Uterus (tissue), 4 donors: ENCODE measurements around the gene SYT13. TPM values are rescaled to one million over a fixed set of nuclear protein-coding genes. Genes with fewer than 3 reads are reported as not detected.

Experiments
- DNase-seq, 2 donors: peaks; one replicate each; pipeline ENCODE4 v3.0.0-alpha.2; 2019 to 2020
- H3K27ac ChIP-seq, 2 donors: fragments of 200-600 bp; sonication (generic); 1 replicate in 1 of 2; 2 replicates in 1 of 2; pipeline ENCODE4 v1.5.1; 2016 to 2018
- H3K27me3 ChIP-seq, 2 donors: fragments of 200-600 bp; sonication (generic); one replicate each; pipeline ENCODE4 v1.5.1; 2018 to 2019; ENCODE audit warnings: control low read depth in 1 of 2
- H3K36me3 ChIP-seq, 2 donors: fragments of 200-600 bp; sonication (generic); one replicate each; pipeline ENCODE4 v1.5.1; 2019; ENCODE audit warnings: control low read depth in 1 of 2
- H3K4me1 ChIP-seq, 2 donors: fragments of 200-600 bp; sonication (generic); one replicate each; pipeline ENCODE4 v1.5.1; 2018 to 2019; ENCODE audit warnings: control low read depth in 1 of 2
- H3K4me3 ChIP-seq, 2 donors: fragments of 200-600 bp; sonication (generic); 1 replicate in 1 of 2; 2 replicates in 1 of 2; pipeline ENCODE4 v1.5.1; 2018 to 2019; ENCODE audit warnings: mild to moderate bottlenecking in 1 of 2
- H3K9me3 ChIP-seq, 2 donors: fragments of 200-600 bp; sonication (generic); one replicate each; pipeline ENCODE4 v1.5.1; 2019; ENCODE audit warnings: control low read depth in 1 of 2
- CTCF ChIP-seq, 4 experiments: fragments of 200-600 bp in 2 of 4; fragments of 450-650 bp in 2 of 4; sonication (generic) in 2 of 4; IDR thresholded peaks; one replicate each; pipeline ENCODE4 v1.5.1; 2016 to 2019; ENCODE audit warnings: antibody characterized with exemption in 4 of 4, mild to moderate bottlenecking in 2 of 4, moderate library complexity in 1 of 4
- POLR2A ChIP-seq, 2 donors: fragments of 450-650 bp; IDR thresholded peaks; one replicate each; pipeline ENCODE4 v1.6.1; 2016; ENCODE audit warnings: antibody characterized with exemption in 2 of 2, mild to moderate bottlenecking in 1 of 2, moderate library complexity in 1 of 2
- intact Hi-C: fragments of 100-400 bp; cut with DNase I; formaldehyde crosslinking; loops from one replicate; pipeline ENCODE4 v1.15.1; 2023; ENCODE audit warnings: low total_unique reads
- total RNA-seq, 4 donors: library from RNA; depleted of rRNA in 3 of 4; stranded (reverse); fragments of >200 nt in 3 of 4; gene quantifications; one replicate each; pipeline versions ENCODE4 v1.1.0 to v1.2.4, GENCODE V29; 2014 to 2023
- donor health status: DM: yes; HTN: yes; CAD: no.

SYT13 gene
- total RNA-seq, 4 donors from 2014 or later: 4.9 TPM; not detected in 3

GRCh38 chr11:45269678-45270077 lies 16.5 kb downstream of the SYT13 start:
- no peak for TF ChIP-seq POLR2A (IDR thresholded peaks at IDR 0.05)
- TF ChIP-seq CTCF (IDR thresholded peaks at IDR 0.05): no peak
- H3K4me1 ChIP-seq: no peaks in the 10 kb centered on the region
- intact Hi-C loops: no loop called here

GRCh38 chr11:45267652-45268299 lies 18.4 kb downstream of the SYT13 start:
- Histone ChIP-seq H3K9me3 (no peaks in the 10 kb centered on the region), H3K4me3 (no peak overlapping the region), H3K27me3 (no peaks in the 10 kb centered on the region), H3K4me1 (no peaks in the 10 kb centered on the region), H3K27ac (no peak overlapping the region), H3K36me3 (no peaks in the 10 kb centered on the region)
- DNase-seq: no peak
- intact Hi-C loops: no loop called here
- no peak for TF ChIP-seq CTCF (IDR thresholded peaks at IDR 0.05)
- no peak for TF ChIP-seq POLR2A (IDR thresholded peaks at IDR 0.05)

More at GRCh38 chr11:45269678-45270077, 16.5 kb downstream of the SYT13 start:
- Histone ChIP-seq H3K27ac (no peak overlapping the region), H3K4me3 (no peak overlapping the region), H3K36me3 (no peaks in the 10 kb centered on the region), H3K9me3 (no peaks in the 10 kb centered on the region), H3K27me3 (no peaks in the 10 kb centered on the region)
- DNase-seq: no peak

GRCh38 chr11:45267052-45267451 lies 19.1 kb downstream of the SYT13 start:
- no peaks in the 10 kb centered on the region for H3K27me3 ChIP-seq

GRCh38 chr11:45266676-45267020 lies 19.5 kb downstream of the SYT13 start:
- DNase-seq: no peak
- Histone ChIP-seq H3K27ac (no peak overlapping the region), H3K27me3 (no peaks in the 10 kb centered on the region), H3K4me3 (no peak overlapping the region), H3K9me3 (no peaks in the 10 kb centered on the region), H3K4me1 (no peaks in the 10 kb centered on the region), H3K36me3 (no peaks in the 10 kb centered on the region)
- intact Hi-C loops: no loop called here
- no peak for TF ChIP-seq CTCF (IDR thresholded peaks at IDR 0.05)
- TF ChIP-seq POLR2A (IDR thresholded peaks at IDR 0.05): no peak

More at GRCh38 chr11:45267052-45267451, 19.1 kb downstream of the SYT13 start:
- no peak overlapping the region for H3K4me3 ChIP-seq
- TF ChIP-seq POLR2A (IDR thresholded peaks at IDR 0.05) (no peak), CTCF (IDR thresholded peaks at IDR 0.05) (no peak)
- H3K9me3 ChIP-seq: no peaks in the 10 kb centered on the region
- DNase-seq: no peak
- H3K36me3 ChIP-seq: no peaks in the 10 kb centered on the region
- intact Hi-C loops: no loop called here
- H3K4me1 ChIP-seq: no peaks in the 10 kb centered on the region
- H3K27ac ChIP-seq: no peak overlapping the region

- intact Hi-C loops: no loop called here
- Histone ChIP-seq H3K4me1 (no peaks in the 10 kb centered on the region), H3K4me3 (no peak overlapping the region), H3K27me3 (no peaks in the 10 kb centered on the region), H3K36me3 (no peaks in the 10 kb centered on the region), H3K9me3 (no peaks in the 10 kb centered on the region), H3K27ac (no peak overlapping the region)
- no peak for DNase-seq
- TF ChIP-seq CTCF (IDR thresholded peaks at IDR 0.05) (no peak), POLR2A (IDR thresholded peaks at IDR 0.05) (no peak)
Measured at GRCh38 chr11:45265969-45266675, 20.0 kb downstream of the SYT13 start.
